NCI-H510A treated with DMSO at 0.1 percent for 48 hours (cell line): ENCODE measurements around the gene DKC1.

ENCODE experiments used
- DNase-seq: peaks from one replicate; lab custom pipeline; 2025; lab: John Stamatoyannopoulos, UW

Gene DKC1

GRCh38 chrX:154737136-154737535, 25.5 kb upstream of the DKC1 start:
- no peak for DNase-seq

- no peak for DNase-seq
Observed at GRCh38 chrX:154738011-154738738, 24.5 kb upstream of the DKC1 start.

GRCh38 chrX:154739952-154740465, 22.7 kb upstream of the DKC1 start:
- no peak for DNase-seq

GRCh38 chrX:154742613-154743012, 20.1 kb upstream of the DKC1 start:
- DNase-seq, result no peak

GRCh38 chrX:154748712-154749339, 13.8 kb upstream of the DKC1 start:
- peak; percentile 44 for DNase-seq

- no peak for DNase-seq
Observed at GRCh38 chrX:154749856-154750255, 12.8 kb upstream of the DKC1 start.

- no peak for DNase-seq
Observed at GRCh38 chrX:154750301-154751202, 12.1 kb upstream of the DKC1 start, which contains the start of gene GAB3. GAB3 (minus strand) TSS chrX:154751077; CDS start chrX:154751025, 52 bp downstream.

- DNase-seq, result no peak
Observed at GRCh38 chrX:154751203-154751668, 11.4 kb upstream of the DKC1 start.

- no peak for DNase-seq
Observed at GRCh38 chrX:154751669-154752271, 10.9 kb upstream of the DKC1 start.

- no peak for DNase-seq
Observed at GRCh38 chrX:154758696-154759095, 4.0 kb upstream of the DKC1 start.

GRCh38 chrX:154761977-154762536, 607 bp upstream of the DKC1 start:
- DNase-seq, result no peak

GRCh38 chrX:154774622-154775021, 12.0 kb downstream of the DKC1 start:
- DNase-seq, result no peak

GRCh38 chrX:154775419-154776349, 13.0 kb downstream of the DKC1 start:
- DNase-seq, result no peak

- no peak for DNase-seq
Observed at GRCh38 chrX:154776753-154777152, 14.1 kb downstream of the DKC1 start.

GRCh38 chrX:154779261-154779660, 16.6 kb downstream of the DKC1 start:
- DNase-seq, result no peak

GRCh38 chrX:154780968-154781367, 18.3 kb downstream of the DKC1 start:
- no peak for DNase-seq

GRCh38 chrX:154784149-154784995, 21.7 kb downstream of the DKC1 start:
- no peak for DNase-seq

- no peak for DNase-seq
Observed at GRCh38 chrX:154785716-154786115, 23.1 kb downstream of the DKC1 start.

GRCh38 chrX:154791467-154791866, 28.8 kb downstream of the DKC1 start:
- DNase-seq, result no peak
